GM21423 (cell line): ENCODE results near the gene MAOB.

Source experiments
- ATAC-seq: cut with Tn5 transposase; IDR thresholded peaks from one replicate; pipeline ENCODE4 v1.9.1; 2021; ENCODE audit warnings: mild to moderate bottlenecking, moderate library complexity; ENCODE audit not compliant: unreplicated experiment

MAOB gene

DNA sequence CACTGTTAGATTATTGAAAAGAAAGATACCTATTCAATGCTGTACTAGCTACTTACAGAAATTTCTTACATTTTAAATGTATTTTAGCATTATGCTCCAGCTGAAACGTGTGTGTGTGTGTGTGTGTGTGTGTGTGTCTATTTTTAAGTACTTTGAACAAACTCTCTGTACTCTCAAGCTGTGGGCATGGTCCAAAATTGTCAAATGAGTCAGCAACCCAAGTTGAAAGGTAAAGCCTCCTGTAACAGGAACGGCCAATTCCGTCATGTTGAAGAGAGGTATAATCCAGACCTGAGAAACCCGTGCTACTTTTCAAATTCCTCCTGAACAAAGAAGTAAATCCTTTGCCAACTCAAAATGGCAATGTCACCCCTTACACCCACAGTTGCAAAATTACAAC lies 20.5 kb downstream of the MAOB start:
- ATAC-seq, result no peak

DNA sequence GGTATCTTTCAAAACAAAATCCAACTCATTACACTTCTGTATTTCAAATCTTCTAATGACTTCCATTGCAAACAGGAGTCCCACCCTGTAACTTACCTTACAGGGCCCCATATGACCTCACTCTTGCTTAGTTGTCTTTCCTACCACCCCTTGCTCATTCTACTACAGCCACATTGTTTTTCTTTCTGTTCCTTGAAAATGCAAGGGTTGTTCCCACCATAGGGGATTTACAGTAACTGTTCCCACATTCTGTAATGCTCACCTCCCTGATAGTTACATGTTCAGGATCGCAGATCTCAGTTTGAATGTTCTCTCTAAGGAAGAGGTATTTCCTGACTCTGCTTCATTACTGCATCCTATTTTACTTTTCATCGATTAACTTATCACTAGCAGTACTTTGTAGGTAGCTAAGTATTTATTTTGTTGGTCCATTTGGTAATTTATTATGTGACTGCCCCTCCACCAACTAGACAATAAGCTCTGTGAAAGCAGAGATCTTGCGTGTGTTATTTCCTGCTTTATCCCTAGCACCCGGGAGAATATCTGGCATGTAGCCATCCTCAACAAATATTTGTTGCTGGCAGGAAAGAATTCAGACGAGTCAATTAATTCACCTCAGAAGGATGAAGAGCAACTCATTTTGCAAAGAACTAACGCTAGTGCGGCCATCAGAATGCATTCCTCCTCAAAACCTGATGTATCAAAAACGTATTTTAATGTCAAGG lies 21.4 kb downstream of the MAOB start:
- no peak for ATAC-seq

DNA sequence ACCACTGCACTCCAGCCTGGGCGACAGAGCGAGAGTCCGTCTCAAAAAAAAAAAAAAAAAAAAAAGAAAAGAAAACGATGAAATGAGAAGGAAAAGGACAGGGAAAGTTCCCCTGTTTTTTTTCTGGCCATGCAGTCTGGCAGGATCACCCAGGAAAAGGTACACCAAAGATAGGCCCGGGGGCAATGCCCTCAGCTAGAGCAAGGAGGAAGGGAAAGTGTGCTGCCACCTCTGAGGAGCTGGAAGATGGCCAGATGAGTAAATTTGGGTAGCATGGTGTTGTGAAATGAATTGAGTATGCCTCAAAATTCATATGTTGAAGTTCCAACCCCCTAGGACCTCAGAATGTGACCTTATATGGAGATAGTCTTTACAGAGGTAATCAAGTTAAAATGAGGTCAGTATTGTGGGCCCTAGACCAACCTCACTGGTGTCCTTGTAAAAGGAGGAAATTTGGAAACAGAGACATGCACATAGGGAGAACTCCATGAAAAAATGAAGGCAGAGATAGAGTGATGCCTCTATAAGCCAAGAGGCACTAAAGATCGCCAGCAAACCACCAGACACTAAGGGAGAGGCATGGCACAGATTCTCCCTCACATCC lies 28.9 kb downstream of the MAOB start:
- ATAC-seq, result no peak

DNA sequence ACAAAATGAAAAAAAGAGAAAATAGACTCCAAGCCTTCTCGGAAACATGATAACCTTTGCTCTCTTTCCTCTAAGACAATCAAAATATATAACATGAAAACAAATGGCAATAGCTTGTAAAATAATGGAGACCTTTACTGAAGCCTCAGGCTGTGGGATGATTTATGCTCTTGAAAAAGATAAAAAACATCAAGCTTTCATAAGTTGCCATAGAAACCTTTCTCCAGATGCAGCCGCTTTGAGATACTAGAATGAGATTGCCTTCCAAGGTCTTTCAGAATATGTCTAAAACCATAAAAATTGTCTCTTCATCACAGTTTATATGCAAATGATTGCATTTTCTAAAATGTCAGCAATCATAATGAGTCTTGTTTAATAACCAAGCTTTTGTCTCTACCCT lies 31.6 kb downstream of the MAOB start:
- no peak for ATAC-seq

DNA sequence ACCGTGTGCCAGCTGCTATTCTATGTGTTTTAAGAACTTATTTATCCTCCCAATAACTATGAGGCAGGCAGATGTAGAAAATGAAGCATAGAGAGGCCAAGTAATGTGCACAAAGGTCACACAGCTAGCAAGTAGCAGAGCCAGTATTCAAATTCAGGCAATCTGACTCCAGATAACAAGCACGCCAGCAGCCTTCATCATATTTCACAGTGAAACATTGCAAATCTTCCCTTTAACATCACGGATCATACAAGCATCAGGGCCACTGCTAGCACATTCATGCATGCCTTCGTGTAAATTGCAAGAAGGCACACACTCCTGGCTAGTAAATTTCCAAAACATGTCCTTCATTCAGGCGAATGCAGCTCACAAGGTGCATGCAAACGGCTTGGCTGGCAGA lies 33.1 kb downstream of the MAOB start:
- no peak for ATAC-seq

DNA sequence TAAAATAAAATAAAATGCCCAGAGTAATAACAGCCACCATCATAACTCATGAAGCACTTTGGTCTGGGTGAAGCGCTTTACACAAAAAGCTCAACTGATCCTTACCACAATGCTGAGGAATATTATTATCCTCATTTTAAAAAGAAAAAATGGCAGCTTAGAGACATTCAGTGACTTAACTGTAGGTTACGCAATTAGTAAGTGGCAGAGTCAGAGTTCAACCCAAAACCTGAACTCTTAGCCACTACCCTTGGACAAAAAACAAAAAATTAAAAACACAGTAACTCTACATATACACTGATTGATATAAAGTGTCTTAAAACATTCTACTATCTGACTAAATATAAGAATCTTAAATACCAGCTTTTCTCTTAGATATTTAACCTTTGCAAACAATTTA lies 34.9 kb downstream of the MAOB start:
- ATAC-seq, result no peak

DNA sequence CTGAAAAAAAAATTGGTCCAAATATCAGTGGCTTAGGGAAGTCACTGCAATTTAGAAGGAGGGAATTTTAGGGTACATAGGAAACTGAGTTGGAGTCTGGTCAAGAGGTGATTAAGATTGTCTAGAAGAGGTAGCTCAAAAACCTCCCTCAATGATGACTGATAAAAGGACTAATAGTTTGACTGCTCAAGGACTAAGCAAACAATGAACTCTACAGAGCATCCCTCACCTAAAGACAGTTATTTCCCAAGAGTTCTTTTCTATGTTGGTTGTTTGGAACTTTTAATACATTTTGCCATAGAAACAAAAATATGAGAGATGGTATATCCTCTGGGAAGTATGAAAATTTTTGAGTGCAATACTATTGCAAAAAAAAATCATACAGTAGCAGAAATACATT lies 35.7 kb downstream of the MAOB start:
- ATAC-seq, result no peak

DNA sequence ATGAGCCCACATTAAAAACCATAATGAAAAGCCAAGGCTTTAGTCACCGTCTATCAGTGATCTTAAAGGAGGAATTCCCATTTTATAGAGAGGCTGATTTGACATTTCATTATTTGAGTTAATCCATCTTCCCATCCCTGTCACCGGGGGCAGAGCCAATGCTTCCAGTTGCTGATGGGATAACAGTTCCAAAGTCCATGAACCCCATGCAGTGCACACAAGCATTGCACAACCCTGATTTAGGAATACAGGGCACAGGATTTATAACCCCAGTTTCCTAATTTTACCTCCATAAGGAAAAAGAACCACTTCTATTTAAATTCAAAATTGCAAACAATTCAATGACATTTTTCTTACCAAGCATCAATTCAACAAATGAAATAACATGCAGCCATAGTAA lies 36.5 kb downstream of the MAOB start:
- ATAC-seq, result no peak

DNA sequence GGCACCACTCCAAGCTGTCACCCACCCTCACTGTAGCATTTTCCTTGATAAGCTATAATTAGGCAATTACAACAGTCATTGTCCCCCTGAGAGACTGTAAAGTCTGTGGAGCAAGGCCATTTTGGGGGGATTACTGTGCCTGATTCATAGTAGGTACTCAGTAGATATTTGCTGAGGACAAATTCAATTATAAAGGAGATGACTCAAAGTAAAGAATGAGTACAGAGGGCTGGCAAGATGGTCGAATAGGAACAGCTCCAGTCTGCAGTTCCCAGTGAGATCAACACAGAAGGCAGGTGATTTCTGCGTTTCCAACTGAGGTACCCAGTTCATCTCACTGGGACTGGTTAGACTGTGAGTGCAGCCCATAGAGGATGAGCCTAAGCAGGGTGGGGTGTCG lies 42.0 kb downstream of the MAOB start:
- ATAC-seq, result no peak

DNA sequence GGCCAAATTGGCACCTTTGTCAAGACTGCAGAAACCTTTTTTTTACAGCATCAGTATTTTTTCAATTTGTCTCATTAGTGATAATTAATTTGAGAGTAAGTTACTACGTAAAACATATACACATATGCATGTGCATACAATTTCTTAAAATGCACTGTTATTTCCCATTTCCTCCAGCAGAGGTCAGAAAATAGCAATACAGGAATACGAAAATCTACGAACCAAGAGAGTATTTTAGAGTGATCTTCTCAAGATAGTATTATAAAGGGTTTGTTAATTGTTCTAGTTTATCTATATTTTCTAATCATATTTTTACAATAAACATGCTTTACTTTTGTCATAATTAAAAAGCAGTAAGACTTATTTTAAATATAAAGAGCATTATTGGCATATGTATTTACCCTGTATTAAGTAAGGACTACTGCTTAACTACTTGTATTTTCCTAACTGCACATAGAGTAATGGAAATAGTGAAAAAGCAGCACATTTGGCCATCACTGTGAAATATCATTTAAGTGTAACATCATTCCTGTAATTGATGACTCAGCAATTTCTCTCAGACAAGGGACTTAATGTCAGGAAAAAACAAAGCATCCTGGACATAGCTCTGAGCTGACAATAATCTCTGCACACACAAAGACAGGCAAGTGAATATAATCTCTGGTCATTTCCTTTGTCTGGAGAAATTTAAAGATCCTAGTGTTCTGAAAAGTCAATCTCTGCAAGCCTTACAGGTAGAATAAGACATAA lies 45.6 kb downstream of the MAOB start:
- no peak for ATAC-seq

DNA sequence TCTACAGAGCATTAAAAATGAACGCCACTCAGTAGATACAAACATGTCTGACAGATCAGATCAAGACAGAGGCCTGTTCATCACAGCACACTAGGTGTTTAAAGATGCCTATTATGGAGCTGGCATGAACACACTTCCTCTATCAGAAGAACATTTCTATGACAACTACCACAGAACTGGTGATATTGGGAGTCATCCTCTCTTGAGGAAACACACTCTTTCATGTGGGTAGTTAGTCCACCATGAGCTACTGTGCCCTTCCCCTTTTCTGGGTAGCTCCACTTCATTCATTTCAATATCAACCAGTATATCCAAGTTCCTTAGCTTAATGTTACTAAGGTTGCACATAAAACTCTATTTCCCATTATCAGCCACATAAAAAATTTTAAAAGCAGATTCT lies 46.7 kb downstream of the MAOB start:
- no peak for ATAC-seq

DNA sequence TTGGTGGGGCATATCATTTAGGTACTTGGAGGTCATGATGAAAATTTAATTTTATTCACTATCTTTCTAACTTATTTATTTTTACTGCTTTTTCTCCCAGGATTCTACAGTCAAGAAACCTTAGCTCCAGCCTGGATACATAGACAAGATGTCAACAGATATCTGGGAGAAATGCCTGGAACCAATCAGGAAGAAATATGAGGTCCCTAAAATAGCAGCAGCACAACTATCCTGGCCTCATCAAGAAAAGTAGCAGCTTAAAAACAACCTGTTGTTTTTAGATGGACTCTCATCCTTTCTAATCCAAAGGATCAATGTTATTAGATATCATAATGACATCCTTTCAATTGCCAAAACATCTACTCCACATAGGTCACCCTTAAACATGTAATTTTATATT lies 54.5 kb downstream of the MAOB start:
- ATAC-seq, result no peak

DNA sequence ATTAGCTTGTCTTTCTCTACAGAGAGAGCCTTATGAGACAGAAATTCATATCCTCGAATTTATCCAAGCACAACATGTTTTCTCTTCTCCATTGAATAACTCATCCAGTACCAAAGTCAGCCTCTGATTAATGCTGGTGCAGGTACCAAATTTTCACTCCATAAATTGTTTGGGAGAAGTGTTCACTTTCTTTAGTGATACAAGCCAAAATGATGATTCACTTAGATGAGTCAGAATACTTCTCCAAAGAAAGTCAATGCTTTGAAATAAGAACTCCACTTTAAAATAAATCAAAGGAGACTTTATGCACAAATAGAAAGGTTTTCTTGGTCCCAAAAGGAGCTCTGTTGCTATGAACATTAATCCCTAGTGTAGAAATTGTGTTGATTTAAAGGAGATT lies 60.2 kb downstream of the MAOB start:
- no peak for ATAC-seq

DNA sequence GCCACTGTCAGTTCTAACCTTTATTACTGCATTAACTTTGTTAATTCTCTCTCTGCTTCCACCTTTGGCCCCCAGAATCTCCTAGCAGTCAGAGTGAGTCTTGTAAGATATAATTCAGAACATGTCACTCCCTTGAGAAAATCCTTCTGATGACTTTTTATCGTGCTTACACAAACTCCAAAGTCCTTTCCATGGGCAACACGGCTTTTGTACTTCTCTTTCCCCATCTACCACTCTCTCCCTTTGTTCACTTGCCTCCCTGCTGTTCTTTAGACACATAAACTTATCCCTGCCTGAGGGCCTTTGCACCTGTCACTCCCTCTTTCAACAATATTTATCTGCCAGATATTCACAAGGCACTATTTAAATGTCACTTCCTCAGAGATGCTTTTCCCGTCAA lies 64.8 kb downstream of the MAOB start:
- no peak for ATAC-seq

DNA sequence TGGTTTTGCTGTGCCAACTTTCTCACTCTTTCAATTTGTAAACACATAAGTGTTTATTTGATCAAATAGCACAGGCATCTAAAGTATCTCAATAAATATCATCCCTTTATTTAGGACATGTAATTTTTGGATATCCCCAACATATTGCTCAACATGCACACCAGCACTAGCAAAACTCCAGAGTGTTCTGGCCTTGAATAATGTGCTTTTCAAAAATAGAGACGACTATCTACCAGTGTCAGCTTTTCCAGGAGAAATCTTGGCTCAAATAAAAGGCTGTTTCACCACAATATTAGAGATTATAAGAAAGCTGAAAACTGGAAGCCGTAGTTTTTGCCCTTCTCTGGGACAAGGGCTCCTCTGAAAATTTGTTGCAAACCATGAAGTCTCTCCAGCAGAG lies 67.0 kb downstream of the MAOB start:
- no peak for ATAC-seq

DNA sequence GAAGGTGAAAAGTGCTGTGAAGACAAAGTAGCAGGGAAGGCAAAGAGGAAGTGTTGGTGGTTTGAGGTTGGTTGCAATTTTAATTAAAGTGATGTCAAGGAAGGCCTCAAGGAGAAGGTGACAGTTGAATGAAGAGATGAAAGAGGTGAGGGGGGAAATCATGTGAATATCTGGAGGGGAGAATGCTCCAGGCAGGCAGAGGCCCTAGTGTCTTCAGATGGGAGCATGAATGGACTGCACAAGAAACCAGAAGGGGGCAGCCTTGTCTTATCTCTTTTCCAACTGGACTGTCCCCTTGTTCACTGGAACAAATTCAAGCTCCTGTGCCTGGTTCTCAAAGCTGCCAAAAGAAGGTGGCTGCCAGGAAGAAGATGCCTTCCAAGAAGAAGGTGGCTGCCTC lies 68.4 kb downstream of the MAOB start:
- no peak for ATAC-seq

DNA sequence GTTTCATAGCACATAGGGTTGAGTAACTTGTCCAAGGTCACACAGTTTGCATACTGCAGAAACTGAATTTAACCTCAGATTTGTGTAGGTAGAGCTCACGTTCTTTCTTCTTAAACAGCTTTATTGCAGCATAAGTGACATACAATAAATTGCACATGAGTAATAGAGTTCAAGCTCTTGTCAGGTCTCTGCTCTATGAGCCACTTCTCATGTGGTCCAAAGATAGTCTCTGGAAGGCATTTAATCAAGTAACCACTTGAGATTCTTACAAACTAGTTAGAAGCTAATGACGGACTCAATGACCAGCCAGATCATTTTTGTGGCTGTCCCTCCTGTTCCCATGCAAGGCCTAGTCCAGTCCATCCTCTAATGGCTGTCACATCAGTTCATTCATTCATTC lies 68.9 kb downstream of the MAOB start:
- ATAC-seq, result no peak

DNA sequence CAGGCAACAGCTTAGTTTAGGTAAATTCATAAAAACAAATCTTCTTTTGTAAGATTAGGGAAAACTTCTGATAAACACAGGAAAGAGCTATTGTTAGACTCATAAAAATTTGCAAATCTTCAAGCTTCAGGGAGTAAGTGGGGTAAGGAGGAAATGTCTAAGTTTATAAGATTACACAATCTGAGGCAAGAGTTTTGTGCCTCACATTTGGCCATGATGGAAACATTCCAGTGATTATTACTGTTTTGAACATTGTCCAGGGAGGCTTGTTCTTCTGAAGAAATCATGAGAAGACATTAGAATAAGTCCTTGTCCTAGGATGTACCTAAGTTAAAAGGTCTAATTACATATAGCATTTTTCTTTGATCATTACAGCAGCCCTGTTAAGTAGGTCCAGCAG lies 72.8 kb downstream of the MAOB start:
- no peak for ATAC-seq

DNA sequence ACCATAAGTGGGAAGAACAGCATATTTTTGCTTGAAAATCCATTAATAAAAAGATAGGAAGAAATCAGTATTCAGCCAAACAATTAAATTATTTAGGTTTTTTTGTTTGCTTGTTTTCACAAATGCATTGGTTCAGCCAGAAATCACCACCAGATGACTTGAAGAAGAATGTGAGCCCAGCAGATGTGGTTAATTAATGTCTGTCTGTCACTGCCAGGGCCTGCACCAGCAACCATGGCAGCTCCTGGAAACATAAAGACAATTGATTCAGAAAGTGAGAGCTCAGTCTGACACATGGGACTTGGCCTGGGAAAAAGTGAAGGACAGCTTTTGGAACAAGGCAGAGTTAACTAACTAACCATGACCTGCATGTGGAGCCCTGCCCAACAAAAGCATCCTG lies 74.0 kb downstream of the MAOB start:
- no peak for ATAC-seq

DNA sequence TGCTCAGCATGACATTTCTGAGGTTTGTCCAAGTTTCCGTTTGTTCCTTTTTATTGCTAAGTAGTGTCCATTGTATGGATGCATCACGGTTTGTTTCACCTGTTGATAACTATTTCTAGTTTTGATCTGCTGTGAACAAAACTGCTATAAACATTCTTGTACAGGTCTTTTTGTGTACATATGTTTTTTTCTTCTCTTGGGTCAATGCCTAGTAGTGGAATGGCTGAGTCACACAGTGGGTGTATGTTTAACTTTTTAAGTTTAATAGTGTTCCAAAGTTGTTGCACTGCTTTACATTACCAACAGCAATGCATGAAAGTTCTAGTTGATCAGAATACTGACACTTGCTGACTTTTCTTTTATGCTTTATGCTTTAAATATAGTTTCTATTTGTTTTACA lies 76.7 kb downstream of the MAOB start:
- ATAC-seq, result no peak

DNA sequence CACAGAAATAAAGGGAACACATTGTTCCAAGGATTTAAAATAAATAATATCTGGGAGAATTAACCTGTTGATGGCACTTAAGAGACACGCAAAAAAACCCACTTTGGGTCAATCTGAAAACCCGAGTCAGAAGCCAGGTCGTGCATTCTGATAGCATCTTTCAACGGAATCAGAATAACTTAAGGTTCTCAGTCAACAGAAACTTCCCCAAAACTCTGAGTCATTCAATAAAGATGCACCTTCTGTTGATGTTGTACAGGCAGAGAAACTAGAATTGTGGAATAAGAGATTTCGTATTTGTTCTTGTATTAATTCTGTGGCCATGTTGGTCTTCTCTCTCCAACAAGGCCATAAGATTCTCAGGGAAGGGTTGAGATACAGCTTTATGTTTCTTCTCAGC lies 78.2 kb downstream of the MAOB start:
- ATAC-seq, result no peak

DNA sequence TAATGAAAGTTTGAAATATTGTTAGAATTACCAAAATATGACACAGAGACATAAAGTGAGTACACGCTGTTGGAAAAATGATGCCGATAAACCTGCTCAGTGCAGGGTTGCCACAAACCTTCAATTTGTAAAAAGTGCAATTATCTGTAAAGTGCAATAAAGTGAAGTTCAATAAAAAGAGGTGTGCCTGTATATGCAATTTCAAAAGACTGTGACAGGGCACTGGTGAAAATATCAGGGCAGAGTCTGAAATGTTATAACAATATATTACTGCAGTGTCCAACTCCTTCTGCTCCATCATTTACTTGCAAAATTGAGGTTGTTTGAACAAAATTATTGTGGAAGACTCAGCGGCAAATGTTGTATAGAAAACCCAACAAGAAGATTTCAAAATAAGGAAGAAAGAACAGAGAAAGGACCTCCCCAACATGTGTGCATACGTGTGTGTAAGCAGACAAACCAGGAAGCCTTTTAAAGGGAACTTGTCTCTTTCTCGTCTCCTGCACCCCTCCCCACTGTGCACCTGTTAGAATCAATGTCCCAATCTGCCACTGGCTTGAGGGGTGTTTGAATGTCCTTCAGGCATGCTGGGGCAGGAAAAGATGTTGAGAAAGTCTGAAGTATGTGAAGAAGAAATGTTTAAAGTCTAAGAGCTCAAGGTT lies 96.2 kb downstream of the MAOB start:
- no peak for ATAC-seq
